ENCODE results near the gene NTHL1. TPM values are rescaled to one million over a fixed set of nuclear protein-coding genes. Genes with fewer than 3 reads are reported as not detected.
A peak's percentile ranks its signal among the peaks of the same experiment; 100 is the strongest.

NTHL1 gene
- total RNA-seq, 6 donors from 2014 or later: 17.8 to 43.6 (median 28.8) TPM

- Histone ChIP-seq H3K36me3 (peaks cover 4 to 96% (median 70%) of the 10 kb centered on the region in 4 donors), H3K9me3 (no peaks in the 10 kb centered on the region), H3K27ac (no peak overlapping the region), H3K4me1 (no peaks in the 10 kb centered on the region), H3K4me3 (no peak overlapping the region), H3K27me3 (no peaks in the 10 kb centered on the region)
- TF ChIP-seq, protein P1, sequence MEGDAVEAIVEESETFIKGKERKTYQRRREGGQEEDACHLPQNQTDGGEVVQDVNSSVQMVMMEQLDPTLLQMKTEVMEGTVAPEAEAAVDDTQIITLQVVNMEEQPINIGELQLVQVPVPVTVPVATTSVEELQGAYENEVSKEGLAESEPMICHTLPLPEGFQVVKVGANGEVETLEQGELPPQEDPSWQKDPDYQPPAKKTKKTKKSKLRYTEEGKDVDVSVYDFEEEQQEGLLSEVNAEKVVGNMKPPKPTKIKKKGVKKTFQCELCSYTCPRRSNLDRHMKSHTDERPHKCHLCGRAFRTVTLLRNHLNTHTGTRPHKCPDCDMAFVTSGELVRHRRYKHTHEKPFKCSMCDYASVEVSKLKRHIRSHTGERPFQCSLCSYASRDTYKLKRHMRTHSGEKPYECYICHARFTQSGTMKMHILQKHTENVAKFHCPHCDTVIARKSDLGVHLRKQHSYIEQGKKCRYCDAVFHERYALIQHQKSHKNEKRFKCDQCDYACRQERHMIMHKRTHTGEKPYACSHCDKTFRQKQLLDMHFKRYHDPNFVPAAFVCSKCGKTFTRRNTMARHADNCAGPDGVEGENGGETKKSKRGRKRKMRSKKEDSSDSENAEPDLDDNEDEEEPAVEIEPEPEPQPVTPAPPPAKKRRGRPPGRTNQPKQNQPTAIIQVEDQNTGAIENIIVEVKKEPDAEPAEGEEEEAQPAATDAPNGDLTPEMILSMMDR (IDR thresholded peaks at IDR 0.05): no peak
- 94% methylated on average over 11 to 25 of the region's 25 CpGs for WGBS, 2 donors
- DNase-seq (peak in 1 of 2 donors; percentile 81), ATAC-seq (ENCODE audit: low FRiP score in 2 of 2) (no peak)
Observed at GRCh38 chr16:2063861-2064260, 16.2 kb upstream of the NTHL1 start.

DNA sequence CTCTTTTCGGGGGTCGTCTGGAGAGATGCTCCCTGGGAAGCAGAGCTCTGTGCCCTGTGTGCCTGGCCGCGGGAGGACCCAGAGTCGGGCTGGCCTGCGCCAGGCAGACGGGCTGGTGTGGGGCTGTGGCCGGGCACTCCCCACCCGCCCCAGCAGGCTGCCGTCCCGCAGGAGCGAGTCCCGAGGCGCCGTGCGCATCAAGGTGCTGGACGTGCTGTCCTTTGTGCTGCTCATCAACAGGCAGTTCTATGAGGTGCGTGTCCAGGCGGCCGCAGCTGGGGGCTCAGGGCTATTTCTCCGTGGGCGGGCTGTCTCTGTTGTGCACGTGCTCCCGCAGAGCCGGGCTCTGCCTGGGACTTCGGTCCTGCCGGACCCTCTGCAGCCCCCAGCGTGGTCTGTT lies 15.2 kb upstream of the NTHL1 start:
- H3K4me1 ChIP-seq: no peaks in the 10 kb centered on the region
- no peak for TF ChIP-seq EP300 (IDR thresholded peaks at IDR 0.05)
- TF ChIP-seq POLR2AphosphoS5 (IDR thresholded peaks at IDR 0.05): no peak
- no peak for TF ChIP-seq POLR2A (IDR thresholded peaks at IDR 0.05)
- TF ChIP-seq, protein P1 (IDR thresholded peaks at IDR 0.05): no peak
- H3K9me3 ChIP-seq: no peaks in the 10 kb centered on the region
- H3K4me3 ChIP-seq: no peak overlapping the region
- 93 to 95% methylated on average over 8 to 28 of the region's 28 CpGs for WGBS, 2 donors
- peak in 1 of 2 donors; percentile 80 for DNase-seq
- H3K27me3 ChIP-seq: no peaks in the 10 kb centered on the region
- no peak overlapping the region for H3K27ac ChIP-seq
- ATAC-seq (ENCODE audit: low FRiP score in 2 of 2): no peak
- peaks cover 3 to 95% (median 74%) of the 10 kb centered on the region in 4 donors for H3K36me3 ChIP-seq

DNA sequence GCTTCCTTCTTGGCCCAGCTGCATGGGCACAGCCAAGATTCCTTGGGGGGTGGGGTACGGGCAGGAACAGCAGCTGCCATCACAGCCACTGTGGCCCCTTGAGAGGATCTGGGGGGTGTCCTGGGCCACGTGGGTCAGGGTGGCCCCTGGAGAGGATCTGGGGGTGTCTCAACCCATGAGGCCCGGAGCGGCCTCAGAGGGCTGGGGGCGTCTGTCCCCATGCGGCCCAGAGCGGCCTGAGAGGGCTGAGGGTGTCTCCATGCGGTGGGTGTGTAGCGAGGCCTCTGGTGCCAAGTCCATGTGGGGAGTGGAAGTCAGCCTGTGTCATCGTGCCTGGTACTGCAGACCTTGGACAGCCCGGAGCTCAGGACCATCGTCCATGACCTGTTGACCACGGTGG lies 13.9 kb upstream of the NTHL1 start:
- Histone ChIP-seq H3K36me3 (peaks cover 3 to 93% (median 81%) of the 10 kb centered on the region in 4 donors), H3K9me3 (no peaks in the 10 kb centered on the region), H3K27me3 (no peaks in the 10 kb centered on the region), H3K4me1 (no peaks in the 10 kb centered on the region), H3K4me3 (no peak overlapping the region), H3K27ac (no peak overlapping the region)
- no peak for ATAC-seq (ENCODE audit: low FRiP score in 2 of 2)
- peak in 1 of 2 donors; percentile 61 for DNase-seq
- TF ChIP-seq EP300 (IDR thresholded peaks at IDR 0.05) (no peak), POLR2AphosphoS5 (IDR thresholded peaks at IDR 0.05) (no peak), POLR2A (IDR thresholded peaks at IDR 0.05) (no peak)
- TF ChIP-seq, protein P1 (IDR thresholded peaks at IDR 0.05): no peak
- WGBS, 2 donors: 96 to 97% methylated on average over 11 to 13 of the region's 13 CpGs

DNA sequence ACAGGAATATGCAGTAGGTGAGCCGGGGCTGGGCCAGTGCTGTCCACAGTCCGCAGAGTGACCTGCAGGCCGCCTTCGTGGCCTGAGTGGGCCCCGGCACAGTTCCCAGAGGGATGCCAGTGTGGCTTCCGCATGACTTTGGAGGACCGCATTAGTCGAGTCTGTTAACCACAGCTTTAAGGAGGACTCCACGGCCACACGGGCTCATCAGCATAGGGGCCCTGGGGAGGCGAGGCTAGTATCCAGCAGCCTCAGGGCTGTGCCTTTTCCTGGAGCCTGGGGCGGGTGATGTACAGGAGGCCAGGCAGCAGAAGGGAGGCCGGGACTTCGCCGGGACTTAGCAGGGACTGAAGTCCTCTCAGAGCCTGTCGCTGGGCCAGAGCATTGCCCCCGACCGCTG lies 13.4 kb upstream of the NTHL1 start:
- ATAC-seq (ENCODE audit: low FRiP score in 2 of 2) (no peak), DNase-seq (peak in 1 of 2 donors; percentile 57)
- no peak for TF ChIP-seq POLR2AphosphoS5 (IDR thresholded peaks at IDR 0.05)
- no peak for TF ChIP-seq POLR2A (IDR thresholded peaks at IDR 0.05)
- no peak for TF ChIP-seq EP300 (IDR thresholded peaks at IDR 0.05)
- no peaks in the 10 kb centered on the region for H3K4me1 ChIP-seq
- WGBS, 2 donors: 98 to 100% methylated on average over 4 to 18 of the region's 18 CpGs
- no peaks in the 10 kb centered on the region for H3K9me3 ChIP-seq
- H3K27me3 ChIP-seq: no peaks in the 10 kb centered on the region
- H3K36me3 ChIP-seq: peaks cover 3 to 91% (median 79%) of the 10 kb centered on the region in 4 donors
- H3K4me3 ChIP-seq: no peak overlapping the region
- no peak overlapping the region for H3K27ac ChIP-seq

DNA sequence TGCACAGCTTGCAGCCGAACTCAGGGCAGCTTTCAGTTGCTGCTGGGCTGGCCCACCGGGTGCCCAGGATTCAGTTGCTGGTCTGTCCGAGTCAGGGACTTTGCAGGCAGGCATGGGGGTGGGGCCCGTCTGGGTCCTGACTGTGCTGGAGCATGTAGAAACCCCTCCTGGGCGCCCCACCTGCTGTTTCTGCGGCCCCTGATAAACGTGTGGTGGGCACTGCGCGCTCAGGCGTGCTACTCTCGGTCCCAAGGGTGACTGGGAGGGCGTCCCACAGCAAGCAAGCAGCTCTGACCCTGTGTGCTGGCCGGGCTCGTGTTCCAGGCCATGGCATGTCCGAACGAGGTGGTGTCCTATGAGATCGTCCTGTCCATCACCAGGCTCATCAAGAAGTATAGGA lies 12.7 kb upstream of the NTHL1 start:
- TF ChIP-seq EP300 (IDR thresholded peaks at IDR 0.05) (no peak), POLR2AphosphoS5 (IDR thresholded peaks at IDR 0.05) (no peak), POLR2A (IDR thresholded peaks at IDR 0.05) (no peak)
- TF ChIP-seq, protein P1 (IDR thresholded peaks at IDR 0.05): no peak

More for the DNA sequence above, 12.7 kb upstream of the NTHL1 start:
- WGBS, 2 donors: 93 to 97% methylated on average over 8 to 16 of the region's 17 CpGs
- DNase-seq: peak in 1 of 2 donors; percentile 64
- Histone ChIP-seq H3K36me3 (peaks cover 3 to 86% (median 72%) of the 10 kb centered on the region in 4 donors), H3K27me3 (no peaks in the 10 kb centered on the region), H3K9me3 (no peaks in the 10 kb centered on the region), H3K4me3 (no peak overlapping the region), H3K27ac (no peak overlapping the region), H3K4me1 (no peaks in the 10 kb centered on the region)
- no peak for ATAC-seq (ENCODE audit: low FRiP score in 2 of 2)
